ENCODE results near the gene TEX30. TPM values are rescaled to one million over a fixed set of nuclear protein-coding genes. Genes with fewer than 3 reads are reported as not detected.
"Not testable (repeated sequence)": the region's sequence is repeated elsewhere in the genome, so short reads cannot be mapped to it uniquely, and the experiment has no call there.

Gene TEX30
- total RNA-seq, 2 donors from 2014 or later: 3.6 to 22.2 TPM

- TF ChIP-seq POLR2A (IDR thresholded peaks at IDR 0.05) (no peak), POLR2AphosphoS5 (IDR thresholded peaks at IDR 0.05) (no peak), CTCF (IDR thresholded peaks at IDR 0.05) (no peak)
- intact Hi-C loops (cut with DNase I): no loop called here
These were observed 10.9 kb upstream of the TEX30 start for GRCh38 chr13:102784483-102784882.

GRCh38 chr13:102781591-102781990 lies 8.0 kb upstream of the TEX30 start:
- TF ChIP-seq POLR2A (IDR thresholded peaks at IDR 0.05) (no peak), POLR2AphosphoS5 (IDR thresholded peaks at IDR 0.05) (no peak), CTCF (IDR thresholded peaks at IDR 0.05) (no peak)
- H3K27ac ChIP-seq: no peak overlapping the region
- no peaks in the 10 kb centered on the region for H3K9me3 ChIP-seq
- no peaks in the 10 kb centered on the region for H3K36me3 ChIP-seq
- no peak overlapping the region for H3K4me3 ChIP-seq
- DNase-seq (ENCODE audit: low spot score): no peak
- intact Hi-C loops (cut with DNase I): no loop called here
- WGBS: 100% methylated on average over 1 of the region's 1 CpG
- H3K27me3 ChIP-seq (replicated peaks; ENCODE audit: insufficient read depth): no peaks in the 10 kb centered on the region
- H3K4me1 ChIP-seq (replicated peaks): no peaks in the 10 kb centered on the region

More at GRCh38 chr13:102784483-102784882, 10.9 kb upstream of the TEX30 start:
- H3K36me3 ChIP-seq: no peaks in the 10 kb centered on the region
- H3K4me3 ChIP-seq: no peak overlapping the region
- H3K4me1 ChIP-seq (replicated peaks): no peaks in the 10 kb centered on the region
- 82% methylated on average over 3 of the region's 3 CpGs for WGBS
- no peaks in the 10 kb centered on the region for H3K27me3 ChIP-seq (replicated peaks; ENCODE audit: insufficient read depth)
- DNase-seq (ENCODE audit: low spot score): no peak
- H3K9me3 ChIP-seq: no peaks in the 10 kb centered on the region
- no peak overlapping the region for H3K27ac ChIP-seq

- H3K4me1 ChIP-seq (replicated peaks); intact Hi-C loops (cut with DNase I); H3K36me3 ChIP-seq; H3K27me3 ChIP-seq (replicated peaks; ENCODE audit: insufficient read depth); DNase-seq (ENCODE audit: low spot score); H3K27ac ChIP-seq; H3K4me3 ChIP-seq; H3K9me3 ChIP-seq: not testable (repeated sequence)
- 77% methylated on average over 4 of the region's 4 CpGs for WGBS
These were observed 7.1 kb upstream of the TEX30 start for GRCh38 chr13:102780656-102781055.

- Histone ChIP-seq H3K27me3 (replicated peaks; ENCODE audit: insufficient read depth) (no peaks in the 10 kb centered on the region), H3K36me3 (no peaks in the 10 kb centered on the region), H3K4me1 (replicated peaks) (no peaks in the 10 kb centered on the region), H3K27ac (no peak overlapping the region), H3K4me3 (no peak overlapping the region), H3K9me3 (no peaks in the 10 kb centered on the region)
- intact Hi-C loops (cut with DNase I): no loop called here
- WGBS: 77% methylated on average over 5 of the region's 5 CpGs
- DNase-seq (ENCODE audit: low spot score): no peak
- no peak for TF ChIP-seq POLR2A (IDR thresholded peaks at IDR 0.05)
- no peak for TF ChIP-seq POLR2AphosphoS5 (IDR thresholded peaks at IDR 0.05)
- no peak for TF ChIP-seq CTCF (IDR thresholded peaks at IDR 0.05)
These were observed 6.0 kb upstream of the TEX30 start for GRCh38 chr13:102779436-102780159.

GRCh38 chr13:102777736-102778135 lies 4.2 kb upstream of the TEX30 start:
- no peak for DNase-seq (ENCODE audit: low spot score)
- intact Hi-C loops (cut with DNase I): no loop called here
- no peaks in the 10 kb centered on the region for H3K27me3 ChIP-seq (replicated peaks; ENCODE audit: insufficient read depth)
- TF ChIP-seq POLR2A (IDR thresholded peaks at IDR 0.05) (no peak), CTCF (IDR thresholded peaks at IDR 0.05) (no peak), POLR2AphosphoS5 (IDR thresholded peaks at IDR 0.05) (no peak)
- H3K4me3 ChIP-seq: no peak overlapping the region
- WGBS: 90% methylated on average over 3 of the region's 3 CpGs
- no peaks in the 10 kb centered on the region for H3K9me3 ChIP-seq
- H3K4me1 ChIP-seq (replicated peaks): no peaks in the 10 kb centered on the region
- no peak overlapping the region for H3K27ac ChIP-seq
- H3K36me3 ChIP-seq: no peaks in the 10 kb centered on the region

Measured in prostate gland (tissue), 2 donors.